ENCODE results near the gene UVSSA.
A peak's percentile ranks its signal among the peaks of the same experiment; 100 is the strongest.
"Not testable (repeated sequence)": the region's sequence is repeated elsewhere in the genome, so short reads cannot be mapped to it uniquely, and the experiment has no call there.

The UVSSA gene

DNA sequence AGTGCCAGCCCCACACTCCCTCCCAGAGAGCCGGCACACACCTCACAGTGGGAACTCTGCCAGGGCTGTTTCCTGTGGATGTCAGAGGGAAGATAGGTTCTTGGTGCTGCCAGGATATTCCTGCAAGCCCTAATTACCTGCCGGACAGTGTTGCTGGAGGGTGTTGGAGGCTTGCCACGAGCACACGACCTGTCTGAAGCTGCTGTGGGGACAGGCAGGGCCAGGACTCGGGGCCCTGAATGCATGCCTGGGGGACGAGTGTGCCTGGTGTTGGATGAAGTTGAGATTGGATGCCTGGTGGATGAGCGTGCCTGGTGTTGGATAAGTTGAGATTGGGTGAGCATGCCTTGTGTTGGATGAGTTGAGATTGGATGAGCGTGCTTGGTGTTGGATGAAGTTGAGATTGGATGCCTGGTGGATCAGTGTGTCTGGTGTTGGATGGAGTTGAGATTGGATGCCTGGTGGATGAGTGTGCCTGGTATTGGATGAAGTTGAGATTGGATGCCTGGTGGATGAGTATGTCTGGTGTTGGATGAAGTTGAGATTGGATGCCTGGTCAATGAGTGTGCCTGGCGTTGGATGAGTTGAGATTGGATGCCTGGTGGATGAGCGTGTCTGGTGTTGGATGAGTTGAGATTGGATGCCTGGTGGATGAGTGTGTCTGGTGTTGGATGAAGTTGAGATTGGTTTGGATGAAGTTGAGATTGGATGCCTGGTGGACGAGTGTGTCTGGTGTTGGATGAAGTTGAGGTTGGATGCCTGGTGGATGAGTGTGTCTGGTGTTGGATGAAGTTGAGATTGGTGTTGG lies 23.2 kb upstream of the UVSSA start:
- peak; percentile 95 for DNase-seq (ENCODE audit: low read depth)
- no peak overlapping the region for H3K4me3 ChIP-seq (ENCODE audit: low read depth, low read length)
- in situ Hi-C loops (cut with HindIII; ENCODE audit: low sequenced_read_pairs) = no loop called here
- TF ChIP-seq, protein P1, sequence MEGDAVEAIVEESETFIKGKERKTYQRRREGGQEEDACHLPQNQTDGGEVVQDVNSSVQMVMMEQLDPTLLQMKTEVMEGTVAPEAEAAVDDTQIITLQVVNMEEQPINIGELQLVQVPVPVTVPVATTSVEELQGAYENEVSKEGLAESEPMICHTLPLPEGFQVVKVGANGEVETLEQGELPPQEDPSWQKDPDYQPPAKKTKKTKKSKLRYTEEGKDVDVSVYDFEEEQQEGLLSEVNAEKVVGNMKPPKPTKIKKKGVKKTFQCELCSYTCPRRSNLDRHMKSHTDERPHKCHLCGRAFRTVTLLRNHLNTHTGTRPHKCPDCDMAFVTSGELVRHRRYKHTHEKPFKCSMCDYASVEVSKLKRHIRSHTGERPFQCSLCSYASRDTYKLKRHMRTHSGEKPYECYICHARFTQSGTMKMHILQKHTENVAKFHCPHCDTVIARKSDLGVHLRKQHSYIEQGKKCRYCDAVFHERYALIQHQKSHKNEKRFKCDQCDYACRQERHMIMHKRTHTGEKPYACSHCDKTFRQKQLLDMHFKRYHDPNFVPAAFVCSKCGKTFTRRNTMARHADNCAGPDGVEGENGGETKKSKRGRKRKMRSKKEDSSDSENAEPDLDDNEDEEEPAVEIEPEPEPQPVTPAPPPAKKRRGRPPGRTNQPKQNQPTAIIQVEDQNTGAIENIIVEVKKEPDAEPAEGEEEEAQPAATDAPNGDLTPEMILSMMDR (IDR thresholded peaks at IDR 0.05; ENCODE audit: low read depth, low read length, missing control alignments) = no peak

DNA sequence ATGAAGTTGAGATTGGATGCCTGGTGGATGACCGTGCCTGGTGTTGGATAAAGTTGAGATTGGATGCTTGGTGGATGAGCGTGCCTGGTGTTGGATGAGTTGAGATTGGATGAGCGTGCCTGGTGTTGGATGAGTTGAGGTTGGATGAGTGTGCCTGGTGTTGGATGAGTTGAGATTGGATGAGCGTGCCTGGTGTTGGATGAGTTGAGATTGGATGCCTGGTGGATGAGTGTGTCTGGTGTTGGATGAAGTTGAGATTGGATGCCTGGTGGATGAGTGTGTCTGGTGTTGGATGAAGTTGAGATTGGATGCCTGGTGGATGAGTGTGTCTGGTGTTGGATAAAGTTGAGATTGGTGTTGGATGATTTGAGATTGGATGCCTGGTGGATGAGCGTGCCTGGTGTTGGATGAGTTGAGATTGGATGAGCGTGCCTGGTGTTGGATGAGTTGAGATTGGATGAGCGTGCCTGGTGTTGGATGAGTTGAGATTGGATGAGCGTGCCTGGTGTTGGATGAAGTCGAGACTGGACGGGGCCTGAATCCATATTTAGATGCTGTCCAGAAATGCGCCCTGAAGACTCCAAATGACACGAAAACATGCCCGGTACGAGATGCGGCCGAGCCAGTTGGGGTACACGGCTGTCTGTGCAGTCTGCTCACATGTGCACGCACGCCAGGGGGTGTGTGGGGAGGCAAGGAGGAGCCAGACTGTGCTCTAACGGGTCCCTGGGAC lies 22.4 kb upstream of the UVSSA start:
- DNase-seq (ENCODE audit: low read depth); H3K4me3 ChIP-seq (ENCODE audit: low read depth, low read length); in situ Hi-C loops (cut with HindIII; ENCODE audit: low sequenced_read_pairs): not testable (repeated sequence)

DNA sequence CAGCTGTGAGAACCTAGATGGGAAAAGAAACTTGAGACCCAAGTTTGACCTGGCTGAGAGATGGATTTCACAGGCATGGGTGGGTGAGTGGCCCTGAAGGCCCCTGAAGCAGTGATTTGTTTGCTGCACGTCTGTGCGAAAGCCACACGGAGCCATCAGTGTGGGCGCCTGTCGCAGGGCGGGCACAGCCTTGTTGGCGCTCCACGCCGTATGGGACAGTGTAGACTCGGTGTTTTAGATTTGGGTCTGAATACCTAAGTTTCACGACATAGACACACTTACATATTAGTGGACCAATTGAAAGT lies 21.9 kb upstream of the UVSSA start:
- in situ Hi-C loops (cut with HindIII; ENCODE audit: low sequenced_read_pairs) = no loop called here
- H3K4me3 ChIP-seq (ENCODE audit: low read depth, low read length) = no peak overlapping the region
- DNase-seq (ENCODE audit: low read depth) = no peak
- TF ChIP-seq, protein P1 (IDR thresholded peaks at IDR 0.05; ENCODE audit: low read depth, low read length, missing control alignments) = no peak

DNA sequence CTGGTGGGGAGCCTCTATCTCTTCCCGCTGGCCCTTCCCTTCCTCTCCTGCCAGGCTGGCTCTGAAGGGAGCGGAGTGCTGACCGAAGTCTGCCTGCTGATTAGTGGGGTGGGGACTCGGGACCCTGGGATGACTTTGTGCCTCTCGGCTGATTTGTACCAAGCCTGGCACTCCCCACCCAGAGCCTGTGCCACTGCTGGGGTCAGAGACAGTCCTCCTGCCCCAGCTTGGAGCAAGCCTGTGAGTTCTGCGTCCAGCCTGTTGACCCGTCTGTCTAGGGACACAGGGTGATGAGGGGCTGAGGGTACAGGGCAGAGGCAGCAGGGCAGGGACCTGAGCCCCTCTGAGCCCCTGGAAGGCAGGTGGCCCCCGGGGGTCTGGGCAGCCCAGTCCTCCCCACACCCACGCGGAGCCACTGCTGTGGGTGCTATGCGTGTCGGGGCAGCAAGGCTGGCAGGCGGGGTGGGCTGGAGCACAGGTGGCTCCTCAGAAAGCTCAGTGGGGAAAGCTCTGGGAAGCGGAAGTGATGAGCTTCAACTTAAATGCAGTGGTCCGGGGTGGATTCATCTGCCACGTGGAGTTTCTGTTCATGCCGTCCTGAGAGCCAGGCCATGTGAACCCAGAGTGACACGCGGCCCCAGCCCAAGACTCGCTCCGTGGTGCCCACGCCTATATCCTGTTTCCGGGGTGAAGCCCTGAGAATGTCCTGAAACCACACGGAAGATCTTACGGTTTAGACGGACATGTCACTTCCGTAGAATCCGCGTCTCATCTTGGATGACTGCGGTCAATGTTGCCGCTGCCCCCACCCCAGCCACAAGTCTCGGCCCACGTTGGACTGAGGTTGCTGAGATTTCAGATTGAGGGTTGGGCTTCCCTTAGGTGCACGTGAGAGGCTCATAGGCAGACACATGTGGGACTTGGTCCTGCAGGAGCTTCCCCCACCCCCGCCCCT lies 21.1 kb upstream of the UVSSA start:
- TF ChIP-seq, protein P1 (IDR thresholded peaks at IDR 0.05; ENCODE audit: low read depth, low read length, missing control alignments) = no peak
- in situ Hi-C loops (cut with HindIII; ENCODE audit: low sequenced_read_pairs) = no loop called here

DNA sequence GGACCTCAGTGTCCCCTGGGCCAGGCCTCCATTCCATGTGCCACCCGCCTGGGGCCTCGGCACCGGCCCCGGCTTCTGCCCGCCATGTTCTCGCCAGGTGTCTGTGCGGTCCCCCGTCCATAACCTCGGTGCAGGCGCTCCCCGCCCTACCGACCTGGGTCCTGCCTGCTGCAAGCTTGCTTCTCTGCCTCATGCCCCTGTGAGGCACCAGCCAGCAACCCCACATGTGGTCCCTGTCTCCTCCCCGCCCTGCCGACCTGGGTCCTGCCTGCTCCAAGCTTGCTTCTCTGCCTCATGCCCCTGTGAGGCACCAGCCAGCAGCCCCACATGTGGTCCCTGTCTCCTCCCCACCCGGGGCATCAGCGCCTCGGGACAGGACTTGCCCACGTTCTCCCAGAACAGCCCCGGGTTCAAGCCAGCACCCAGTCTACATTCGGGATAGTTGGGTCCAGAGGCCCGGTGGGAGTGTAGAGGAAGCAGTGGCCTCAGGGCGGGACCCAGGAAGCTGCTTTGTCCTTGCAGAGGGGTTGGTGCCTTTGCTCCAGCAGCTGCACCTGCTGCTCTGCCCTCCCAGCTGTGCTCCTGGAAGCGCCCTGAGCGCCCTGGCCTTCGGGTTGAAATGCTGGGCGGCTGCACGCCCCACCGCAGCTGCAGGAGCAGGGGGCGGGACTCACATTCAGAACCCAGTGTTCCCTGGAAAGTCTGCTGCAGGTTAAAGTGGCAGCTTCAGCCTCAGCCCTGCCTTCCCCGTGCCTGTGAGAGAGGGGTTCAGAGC lies 20.1 kb upstream of the UVSSA start:
- in situ Hi-C loops (cut with HindIII; ENCODE audit: low sequenced_read_pairs) = no loop called here
- DNase-seq (ENCODE audit: low read depth) = no peak
- TF ChIP-seq, protein P1 (IDR thresholded peaks at IDR 0.05; ENCODE audit: low read depth, low read length, missing control alignments) = no peak
- H3K4me3 ChIP-seq (ENCODE audit: low read depth, low read length) = no peak overlapping the region

More for the DNA sequence above, 21.1 kb upstream of the UVSSA start:
- no peak for DNase-seq (ENCODE audit: low read depth)
- no peak overlapping the region for H3K4me3 ChIP-seq (ENCODE audit: low read depth, low read length)

DNA sequence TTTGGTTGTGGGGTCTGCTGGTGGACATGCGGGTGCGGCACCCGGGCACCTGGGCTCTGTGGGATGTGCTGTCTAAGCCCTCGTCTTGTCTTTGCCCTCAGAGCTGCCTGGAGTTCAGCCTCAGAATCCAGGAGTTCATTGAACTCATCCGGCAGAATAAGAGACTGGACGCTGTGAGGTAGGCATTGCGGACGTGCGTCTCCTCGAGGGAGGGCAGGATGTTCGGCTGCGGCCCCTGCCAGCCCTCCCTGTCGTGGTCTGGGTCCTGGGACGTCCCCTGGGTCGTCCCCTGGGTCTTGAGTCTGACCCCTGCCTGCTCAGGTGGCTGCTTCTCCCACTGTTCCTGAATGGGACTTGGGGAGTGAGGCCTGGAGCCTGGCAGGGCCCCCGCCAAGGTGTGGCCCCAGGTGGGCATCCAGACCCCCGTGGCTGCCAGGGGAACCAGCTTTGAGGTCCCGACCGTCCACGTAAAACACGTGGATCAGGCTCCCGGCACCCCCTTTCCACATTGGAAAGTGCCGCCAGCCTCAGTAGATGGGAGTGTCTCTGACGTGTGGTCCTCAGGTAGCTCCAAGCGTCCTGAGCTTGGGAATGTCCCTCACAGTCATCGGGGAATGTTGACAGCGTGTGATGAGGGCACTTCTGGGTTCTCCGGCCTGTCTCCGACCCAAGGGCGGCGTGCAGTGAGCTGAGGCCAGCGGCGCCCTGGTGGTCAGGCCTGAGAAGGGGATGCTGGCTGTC lies 19.3 kb upstream of the UVSSA start:
- no peak for DNase-seq (ENCODE audit: low read depth)
- TF ChIP-seq, protein P1 (IDR thresholded peaks at IDR 0.05; ENCODE audit: low read depth, low read length, missing control alignments) = no peak
- in situ Hi-C loops (cut with HindIII; ENCODE audit: low sequenced_read_pairs) = no loop called here
- no peak overlapping the region for H3K4me3 ChIP-seq (ENCODE audit: low read depth, low read length)
